Activated CD4-positive, alpha-beta T cell treated with anti-CD3 and anti-CD28 coated beads, Interleukin-2, amount 10 ng/mL, durations not matched to agents 24 days and 14 days (primary cell): ENCODE data around the gene RAB31. TPM values are rescaled to one million over a fixed set of nuclear protein-coding genes. Genes with fewer than 3 reads are reported as not detected.
"Not testable (repeated sequence)": the region's sequence is repeated elsewhere in the genome, so short reads cannot be mapped to it uniquely, and the experiment has no call there.

Experiments used
- DNase-seq: peaks from one replicate; pipeline ENCODE4 v3.0.0; 2022
- H3K27ac Mint-ChIP-seq: one replicate; pipeline ENCODE4 v1.8.0; 2022; ENCODE audit warnings: mild to moderate bottlenecking, mixed read lengths
- H3K27me3 Mint-ChIP-seq: one replicate; pipeline ENCODE4 v1.8.0; 2022; ENCODE audit warnings: mixed read lengths
- H3K36me3 Mint-ChIP-seq: one replicate; pipeline ENCODE4 v1.8.0; 2022; ENCODE audit warnings: low read depth, mild to moderate bottlenecking, mixed read lengths
- H3K4me1 Mint-ChIP-seq: one replicate; pipeline ENCODE4 v1.8.0; 2021; ENCODE audit warnings: mixed read lengths
- H3K4me3 Mint-ChIP-seq: one replicate; pipeline ENCODE4 v1.8.0; 2022; ENCODE audit warnings: mild to moderate bottlenecking, moderate library complexity, mixed read lengths
- H3K9me3 Mint-ChIP-seq: one replicate; pipeline ENCODE4 v1.8.0; 2021; ENCODE audit warnings: mixed read lengths
- intact Hi-C: fragments of 100-400 bp; cut with micrococcal nuclease; formaldehyde crosslinking; loops from one replicate; pipeline ENCODE4 v1.15.1; 2023
- total RNA-seq: library from RNA; stranded (reverse); gene quantifications from 2 replicates; pipeline ENCODE4 v1.2.3, GENCODE V29; 2022

RAB31 gene
- total RNA-seq, 1 donor from 2014 or later, result not detected

GRCh38 chr18:9758624-9759075 lies 50.5 kb downstream of the RAB31 start:
- no peak overlapping the region for H3K4me3 Mint-ChIP-seq
- H3K27me3 Mint-ChIP-seq, result peaks cover 2% of the 10 kb centered on the region
- intact Hi-C loops, result no loop called here
- H3K36me3 Mint-ChIP-seq, result no peaks in the 10 kb centered on the region
- H3K9me3 Mint-ChIP-seq, result no peaks in the 10 kb centered on the region
- H3K4me1 Mint-ChIP-seq, result no peaks in the 10 kb centered on the region
- H3K27ac Mint-ChIP-seq, result no peak overlapping the region
- DNase-seq, result no peak

GRCh38 chr18:9760641-9761040 lies 52.5 kb downstream of the RAB31 start:
- DNase-seq, result no peak
- no peaks in the 10 kb centered on the region for H3K36me3 Mint-ChIP-seq
- no peak overlapping the region for H3K27ac Mint-ChIP-seq
- H3K27me3 Mint-ChIP-seq, result peaks cover 3% of the 10 kb centered on the region
- no peak overlapping the region for H3K4me3 Mint-ChIP-seq
- H3K9me3 Mint-ChIP-seq, result no peaks in the 10 kb centered on the region
- no peaks in the 10 kb centered on the region for H3K4me1 Mint-ChIP-seq
- intact Hi-C loops, result no loop called here

DNA sequence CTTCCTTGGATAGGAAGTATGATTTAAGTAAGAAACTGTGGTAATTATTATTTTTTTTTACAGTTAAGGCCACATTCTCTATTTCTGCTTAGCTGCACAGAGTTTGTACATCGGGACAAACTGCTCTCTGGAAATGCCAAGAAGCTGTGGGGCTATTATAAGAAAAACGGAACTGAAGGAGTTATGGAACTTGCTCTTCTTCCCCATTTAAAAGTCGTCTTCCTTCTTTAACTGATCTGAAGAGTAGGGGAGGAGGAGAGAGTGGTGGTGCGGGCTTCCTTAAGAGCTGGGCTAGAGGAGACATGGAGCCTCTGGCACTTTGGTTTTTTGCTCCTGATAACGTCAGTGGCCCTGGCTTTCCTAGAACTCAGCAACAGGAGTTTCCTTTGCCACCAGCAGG lies 54.4 kb downstream of the RAB31 start:
- Mint-ChIP-seq H3K36me3 (no peaks in the 10 kb centered on the region), H3K4me3 (no peak overlapping the region), H3K27me3 (peaks cover 3% of the 10 kb centered on the region), H3K9me3 (no peaks in the 10 kb centered on the region), H3K4me1 (no peaks in the 10 kb centered on the region), H3K27ac (no peak overlapping the region)
- intact Hi-C loops, result no loop called here
- no peak for DNase-seq

DNA sequence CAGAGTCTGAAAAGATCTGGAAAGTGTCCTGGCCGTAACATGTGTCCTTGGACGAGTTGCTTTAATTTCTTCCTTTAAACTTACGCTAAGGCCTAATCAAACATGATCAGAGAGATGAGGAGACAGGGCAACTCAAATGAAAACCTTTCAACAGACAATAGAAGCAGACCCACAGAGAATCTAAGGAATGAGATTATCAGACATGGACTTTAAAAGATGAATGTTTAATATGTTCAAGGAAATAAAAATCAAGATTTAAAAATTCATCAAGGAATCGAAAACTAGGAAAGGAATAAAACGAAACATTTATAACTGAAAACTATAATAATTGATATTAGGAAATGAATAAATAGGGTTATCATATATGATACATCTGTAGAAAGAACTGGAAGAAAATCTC lies 55.1 kb downstream of the RAB31 start:
- Mint-ChIP-seq H3K36me3 (no peaks in the 10 kb centered on the region), H3K27ac (no peak overlapping the region), H3K27me3 (peaks cover 5% of the 10 kb centered on the region), H3K4me1 (no peaks in the 10 kb centered on the region), H3K9me3 (no peaks in the 10 kb centered on the region), H3K4me3 (no peak overlapping the region)
- intact Hi-C loops, result no loop called here
- DNase-seq, result no peak

DNA sequence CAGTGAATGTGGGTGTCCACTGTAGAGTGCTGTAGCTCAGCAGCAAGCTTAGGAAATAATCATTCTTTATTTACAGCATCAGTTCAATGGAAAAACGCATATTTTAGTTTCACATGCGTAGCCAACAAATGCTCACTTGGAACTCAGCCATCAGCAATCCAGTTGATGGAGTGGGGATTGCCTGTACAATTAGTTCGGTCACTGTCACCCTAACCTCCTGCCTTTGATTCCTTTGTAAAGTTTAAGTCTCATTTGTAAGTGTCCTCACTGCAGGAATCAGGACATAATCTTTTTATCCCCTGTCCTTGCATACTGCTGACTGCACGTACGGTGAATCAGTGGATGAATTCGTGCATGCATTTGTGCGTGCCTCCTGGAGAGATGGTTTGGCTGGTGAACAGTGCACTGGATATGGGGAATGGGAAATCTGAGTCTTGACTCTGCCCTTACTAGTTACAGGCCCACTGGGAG lies 55.9 kb downstream of the RAB31 start:
- Mint-ChIP-seq H3K27ac (no peak overlapping the region), H3K9me3 (no peaks in the 10 kb centered on the region), H3K4me1 (no peaks in the 10 kb centered on the region), H3K36me3 (no peaks in the 10 kb centered on the region), H3K27me3 (peaks cover 7% of the 10 kb centered on the region), H3K4me3 (no peak overlapping the region)
- intact Hi-C loops, result no loop called here
- no peak for DNase-seq

DNA sequence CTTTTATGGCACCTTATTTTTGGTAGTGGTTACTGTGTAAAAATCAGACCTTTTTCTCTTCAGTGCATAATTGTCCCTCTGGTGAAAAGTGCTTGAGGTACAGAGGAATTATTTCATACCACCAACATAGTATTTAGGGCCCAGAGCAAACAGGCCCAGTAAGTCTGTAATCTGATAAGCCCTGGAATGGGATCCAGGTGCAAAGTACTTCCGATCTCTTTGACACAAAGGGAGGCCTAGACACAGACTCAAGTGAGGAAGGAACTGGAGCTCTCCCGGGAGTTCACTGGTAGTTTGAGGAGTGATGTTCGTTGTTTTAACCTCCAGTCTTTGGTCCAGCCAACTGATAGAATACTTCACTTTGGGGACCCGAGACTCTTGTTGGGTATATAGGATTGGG lies 57.4 kb downstream of the RAB31 start:
- DNase-seq, result no peak
- no peaks in the 10 kb centered on the region for H3K9me3 Mint-ChIP-seq
- peaks cover 12% of the 10 kb centered on the region for H3K27me3 Mint-ChIP-seq
- no peaks in the 10 kb centered on the region for H3K4me1 Mint-ChIP-seq
- H3K36me3 Mint-ChIP-seq, result no peaks in the 10 kb centered on the region
- intact Hi-C loops, result no loop called here
- no peak overlapping the region for H3K27ac Mint-ChIP-seq
- no peak overlapping the region for H3K4me3 Mint-ChIP-seq

DNA sequence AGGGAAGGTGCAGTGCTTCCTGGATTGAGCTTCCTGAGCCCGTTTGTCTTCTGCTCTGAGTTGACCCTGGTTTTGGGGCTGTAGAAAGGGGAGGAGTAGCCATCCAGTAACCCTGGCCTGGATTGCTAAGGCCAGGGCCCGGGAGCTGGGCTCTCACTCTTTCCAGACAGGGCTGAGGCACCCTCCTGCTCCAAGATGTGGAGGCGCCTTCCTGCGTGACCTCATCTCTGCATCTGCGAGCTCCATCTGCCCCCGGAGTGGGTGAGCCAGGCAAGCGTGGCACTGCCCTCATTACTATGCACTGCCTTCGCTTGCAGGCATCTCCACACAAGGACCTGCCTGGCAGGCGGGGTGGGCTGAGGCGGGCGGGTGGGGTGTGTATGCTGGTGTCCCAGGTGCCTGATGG lies 58.0 kb downstream of the RAB31 start:
- H3K4me3 Mint-ChIP-seq, result no peak overlapping the region
- H3K9me3 Mint-ChIP-seq, result no peaks in the 10 kb centered on the region
- no peak for DNase-seq
- H3K4me1 Mint-ChIP-seq, result no peaks in the 10 kb centered on the region
- H3K36me3 Mint-ChIP-seq, result no peaks in the 10 kb centered on the region
- H3K27me3 Mint-ChIP-seq, result peaks cover 11% of the 10 kb centered on the region
- intact Hi-C loops, result no loop called here
- no peak overlapping the region for H3K27ac Mint-ChIP-seq

DNA sequence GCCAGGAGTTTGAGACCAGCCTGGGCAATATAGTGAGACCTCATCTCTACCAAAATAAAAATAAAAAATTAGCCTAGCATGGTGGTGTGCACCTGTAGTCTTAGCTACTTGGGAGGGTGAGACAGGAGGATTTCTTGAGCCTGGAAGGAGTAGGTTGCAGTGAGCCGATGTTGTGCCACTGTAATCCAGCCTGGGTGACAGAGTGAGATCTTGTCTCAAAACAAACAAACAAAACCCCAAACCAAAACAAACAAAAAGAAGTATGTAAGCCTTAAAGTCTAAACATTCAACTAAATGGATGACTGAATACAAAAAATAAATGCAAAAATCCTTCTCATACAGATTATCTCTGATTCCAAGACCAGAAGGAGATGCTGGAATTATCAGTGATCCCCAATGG lies 58.6 kb downstream of the RAB31 start:
- DNase-seq, result no peak
- intact Hi-C loops, result no loop called here
- H3K4me1 Mint-ChIP-seq, result peaks cover 4% of the 10 kb centered on the region
- no peak overlapping the region for H3K27ac Mint-ChIP-seq
- no peaks in the 10 kb centered on the region for H3K9me3 Mint-ChIP-seq
- no peaks in the 10 kb centered on the region for H3K36me3 Mint-ChIP-seq
- peaks cover 14% of the 10 kb centered on the region for H3K27me3 Mint-ChIP-seq
- H3K4me3 Mint-ChIP-seq, result no peak overlapping the region

- H3K4me3 Mint-ChIP-seq, H3K36me3 Mint-ChIP-seq, H3K27ac Mint-ChIP-seq, H3K9me3 Mint-ChIP-seq, DNase-seq, intact Hi-C loops, H3K4me1 Mint-ChIP-seq: not testable (repeated sequence)
- peaks cover 22% of the 10 kb centered on the region for H3K27me3 Mint-ChIP-seq
These were observed 60.1 kb downstream of the RAB31 start for GRCh38 chr18:9768071-9768691.

DNA sequence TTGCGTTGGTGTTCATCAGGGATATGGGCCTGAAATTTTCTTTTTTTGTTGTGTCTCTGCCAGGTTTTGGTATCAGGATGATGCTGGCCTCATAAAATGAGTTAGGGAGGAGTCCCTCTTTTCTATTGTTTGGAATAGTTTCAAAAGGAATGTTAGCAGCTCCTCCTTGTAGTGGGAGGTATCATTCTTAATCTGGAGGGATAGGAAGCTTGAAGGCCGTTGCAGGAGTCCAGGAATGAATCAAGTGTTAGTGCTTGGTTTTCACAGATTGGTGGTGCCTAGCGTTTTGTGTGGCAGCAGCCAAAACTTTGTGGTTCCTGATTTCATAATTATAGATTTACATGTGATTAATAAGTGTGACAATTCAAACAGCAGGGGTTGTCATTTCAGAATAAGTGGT lies 62.0 kb downstream of the RAB31 start:
- not testable (repeated sequence) for H3K36me3 Mint-ChIP-seq, H3K4me1 Mint-ChIP-seq, H3K27ac Mint-ChIP-seq, DNase-seq, H3K9me3 Mint-ChIP-seq, H3K4me3 Mint-ChIP-seq
- H3K27me3 Mint-ChIP-seq, result peaks cover 24% of the 10 kb centered on the region
- intact Hi-C loops, result loop anchor here (5.0 kb wide), 1 partner anchor 158 kb away; the partner anchor contains the start of gene PPP4R1

GRCh38 chr18:9771261-9771976 lies 63.3 kb downstream of the RAB31 start:
- peaks cover 4% of the 10 kb centered on the region for H3K4me1 Mint-ChIP-seq
- peaks cover 22% of the 10 kb centered on the region for H3K27me3 Mint-ChIP-seq
- intact Hi-C loops, result loop anchor here (5.0 kb wide), 1 partner anchor 159 kb away; the partner anchor contains the start of gene PPP4R1

DNA sequence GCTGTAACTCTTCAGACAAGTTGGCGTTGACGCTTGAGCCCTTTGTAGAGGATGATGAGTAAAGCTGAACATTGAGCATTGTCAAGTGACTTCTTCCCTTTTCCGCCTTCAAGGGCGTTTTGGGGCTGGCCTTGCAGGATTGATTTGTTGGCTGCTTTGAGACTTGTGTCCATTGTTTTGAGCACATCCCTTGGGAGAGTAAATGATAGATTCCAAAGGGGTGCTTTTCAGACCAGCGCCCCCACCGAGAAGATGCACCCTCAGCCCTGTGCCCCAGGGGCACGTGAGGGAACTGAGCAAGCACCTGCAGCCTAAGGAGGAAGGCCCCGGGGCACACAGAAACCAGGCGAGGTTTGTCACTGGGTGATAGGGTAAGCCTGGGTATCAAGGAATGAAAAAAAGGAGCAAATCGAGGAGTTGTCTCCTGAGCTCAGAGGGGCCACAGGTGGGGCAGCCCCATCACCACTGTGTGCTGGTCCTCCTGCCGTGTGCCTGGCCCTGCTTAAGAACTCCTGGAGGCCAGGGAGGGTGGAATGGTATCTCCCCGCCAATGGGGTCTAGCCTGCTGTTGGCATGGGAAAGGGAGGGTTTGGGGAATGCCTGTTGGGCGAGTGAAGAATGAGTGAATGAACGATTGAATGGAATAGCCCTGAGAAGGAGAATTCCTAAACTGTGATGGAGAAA lies 64.0 kb downstream of the RAB31 start:
- Mint-ChIP-seq H3K27ac (no peak overlapping the region), H3K4me3 (no peak overlapping the region), H3K4me1 (peaks cover 4% of the 10 kb centered on the region), H3K27me3 (peaks cover 22% of the 10 kb centered on the region), H3K9me3 (no peaks in the 10 kb centered on the region), H3K36me3 (no peaks in the 10 kb centered on the region)
- no peak for DNase-seq
- intact Hi-C loops, result loop anchor here (5.0 kb wide), 1 partner anchor 160 kb away; the partner anchor contains the start of gene PPP4R1

More at GRCh38 chr18:9771261-9771976, 63.3 kb downstream of the RAB31 start:
- Mint-ChIP-seq H3K9me3 (no peaks in the 10 kb centered on the region), H3K4me3 (no peak overlapping the region), H3K27ac (no peak overlapping the region), H3K36me3 (no peaks in the 10 kb centered on the region)
- DNase-seq, result peak; percentile 86

DNA sequence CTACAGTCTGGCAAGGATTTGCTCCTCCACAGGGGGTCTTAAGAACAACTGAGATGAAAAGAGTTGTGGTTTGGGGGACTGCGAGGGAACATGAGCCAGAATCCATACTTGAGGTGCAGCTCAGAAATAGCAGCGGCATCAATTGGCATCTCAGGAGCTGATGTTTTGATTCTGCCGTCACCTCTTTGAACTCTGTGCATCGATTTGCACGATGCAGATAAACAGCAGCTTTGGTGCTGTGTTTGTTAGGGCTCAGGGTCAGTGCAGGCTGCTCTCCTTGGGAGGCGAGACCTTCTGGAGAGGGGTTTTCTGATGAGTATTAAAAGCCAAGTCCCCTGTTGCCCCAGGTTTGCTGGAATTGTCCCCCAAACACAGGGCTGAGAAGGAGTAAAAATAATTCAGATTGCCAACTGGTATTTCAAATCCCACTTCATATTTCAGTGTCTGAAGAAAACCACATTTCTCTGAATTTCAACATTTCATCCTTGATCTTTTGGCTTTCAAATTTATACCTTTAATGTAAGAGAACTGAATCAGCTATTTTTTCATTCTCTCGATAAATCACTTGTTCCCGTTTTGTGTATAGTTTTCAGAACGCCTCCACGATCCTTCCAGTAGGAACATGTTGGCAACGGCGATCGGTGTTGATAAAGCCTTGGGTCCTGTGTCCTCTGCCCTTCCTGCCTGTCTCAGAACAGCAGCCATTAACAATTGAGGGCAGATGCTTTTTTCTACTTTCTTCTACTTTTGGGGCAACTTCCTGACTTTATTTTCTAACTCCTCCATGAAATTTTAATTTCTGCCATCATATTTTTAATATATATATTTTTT lies 65.0 kb downstream of the RAB31 start:
- Mint-ChIP-seq H3K36me3 (no peaks in the 10 kb centered on the region), H3K27me3 (peaks cover 22% of the 10 kb centered on the region), H3K9me3 (no peaks in the 10 kb centered on the region), H3K4me3 (no peak overlapping the region), H3K4me1 (peaks cover 4% of the 10 kb centered on the region), H3K27ac (no peak overlapping the region)
- DNase-seq, result no peak
- intact Hi-C loops, result loop anchor here (5.0 kb wide), 1 partner anchor 161 kb away; the partner anchor contains the start of gene PPP4R1
